GM12892 (cell line): ENCODE results near the gene TRIM17.

Source experiments
- POLR2A ChIP-seq: IDR thresholded peaks from 2 replicates; pipeline ENCODE4 v1.6.1; 2011; ENCODE audit warnings: low read depth, low read length, control low read depth
- POLR2AphosphoS5 ChIP-seq: IDR thresholded peaks from 2 replicates; pipeline ENCODE4 v1.6.1; 2011; ENCODE audit warnings: low read depth, low read length, control low read depth
- TAF1 ChIP-seq: IDR thresholded peaks from 2 replicates; pipeline ENCODE4 v1.6.1; 2011; ENCODE audit warnings: low read depth, mild to moderate bottlenecking, control low read depth, low read length, borderline replicate concordance

GRCh38 chr1:228361314-228362140 lies 55.1 kb downstream of the TRIM17 start:
- TF ChIP-seq TAF1, result no peak
- TF ChIP-seq POLR2A, result no peak
- no peak for TF ChIP-seq POLR2AphosphoS5
